ENCODE data around the gene NUBP2. TPM values are rescaled to one million over a fixed set of nuclear protein-coding genes. Genes with fewer than 3 reads are reported as not detected.

The NUBP2 gene
- total RNA-seq, 1 donor from 2014 or later = 49.8 TPM

- Mint-ChIP-seq H3K4me1 (ENCODE audit: unreplicated experiment) (peaks cover 2% of the 10 kb centered on the region), H3K27me3 (ENCODE audit: unreplicated experiment) (peaks cover 6% of the 10 kb centered on the region), H3K27ac (ENCODE audit: unreplicated experiment) (no peak overlapping the region), H3K36me3 (ENCODE audit: low read depth, unreplicated experiment) (peaks cover 18% of the 10 kb centered on the region), H3K4me3 (ENCODE audit: unreplicated experiment) (no peak overlapping the region), H3K9me3 (ENCODE audit: unreplicated experiment) (no peaks in the 10 kb centered on the region)
- DNase-seq (ENCODE audit: low spot score) = no peak
- no peak for TF ChIP-seq CTCF (IDR thresholded peaks at IDR 0.05; ENCODE audit: unreplicated experiment)
Observed at GRCh38 chr16:1749152-1750117, 33.3 kb upstream of the NUBP2 start.

- Mint-ChIP-seq H3K27me3 (ENCODE audit: unreplicated experiment) (peaks cover 9% of the 10 kb centered on the region), H3K4me3 (ENCODE audit: unreplicated experiment) (no peak overlapping the region), H3K4me1 (ENCODE audit: unreplicated experiment) (peaks cover 2% of the 10 kb centered on the region), H3K9me3 (ENCODE audit: unreplicated experiment) (no peaks in the 10 kb centered on the region), H3K27ac (ENCODE audit: unreplicated experiment) (no peak overlapping the region), H3K36me3 (ENCODE audit: low read depth, unreplicated experiment) (peaks cover 13% of the 10 kb centered on the region)
- no peak for TF ChIP-seq CTCF (IDR thresholded peaks at IDR 0.05; ENCODE audit: unreplicated experiment)
- DNase-seq (ENCODE audit: low spot score) = no peak
Observed at GRCh38 chr16:1751946-1752345, 30.8 kb upstream of the NUBP2 start.

GRCh38 chr16:1752853-1753252, 29.9 kb upstream of the NUBP2 start:
- TF ChIP-seq CTCF (IDR thresholded peaks at IDR 0.05; ENCODE audit: unreplicated experiment) = no peak
- H3K9me3 Mint-ChIP-seq (ENCODE audit: unreplicated experiment) = no peaks in the 10 kb centered on the region

GRCh38 chr16:1754204-1754603, 28.6 kb upstream of the NUBP2 start:
- Mint-ChIP-seq H3K27ac (ENCODE audit: unreplicated experiment) (no peak overlapping the region), H3K9me3 (ENCODE audit: unreplicated experiment) (no peaks in the 10 kb centered on the region), H3K27me3 (ENCODE audit: unreplicated experiment) (peaks cover 9% of the 10 kb centered on the region), H3K4me3 (ENCODE audit: unreplicated experiment) (no peak overlapping the region), H3K36me3 (ENCODE audit: low read depth, unreplicated experiment) (peaks cover 16% of the 10 kb centered on the region), H3K4me1 (ENCODE audit: unreplicated experiment) (peaks cover 2% of the 10 kb centered on the region)
- no peak for DNase-seq (ENCODE audit: low spot score)
- TF ChIP-seq CTCF (IDR thresholded peaks at IDR 0.05; ENCODE audit: unreplicated experiment) = no peak

More at GRCh38 chr16:1752853-1753252, 29.9 kb upstream of the NUBP2 start:
- peaks cover 13% of the 10 kb centered on the region for H3K36me3 Mint-ChIP-seq (ENCODE audit: low read depth, unreplicated experiment)
- DNase-seq (ENCODE audit: low spot score) = no peak
- H3K4me1 Mint-ChIP-seq (ENCODE audit: unreplicated experiment) = peaks cover 2% of the 10 kb centered on the region
- peaks cover 9% of the 10 kb centered on the region for H3K27me3 Mint-ChIP-seq (ENCODE audit: unreplicated experiment)
- no peak overlapping the region for H3K27ac Mint-ChIP-seq (ENCODE audit: unreplicated experiment)
- no peak overlapping the region for H3K4me3 Mint-ChIP-seq (ENCODE audit: unreplicated experiment)

All from endothelial cell (in vitro differentiated cells).